Activated CD4-positive, alpha-beta T cell treated with anti-CD3 and anti-CD28 coated beads, Interleukin-2, amount 50 U/mL, for 1 hour (primary cell): Measurements from ENCODE around the gene NEO1.

Experiments
- DNase-seq: peaks from one replicate; pipeline ENCODE4 v3.0.0-alpha.2; 2020

The NEO1 gene

GRCh38 chr15:73226093-73226814 is 174.0 kb downstream of the NEO1 start:
- no peak for DNase-seq

- no peak for DNase-seq
These were observed 175.3 kb downstream of the NEO1 start for GRCh38 chr15:73227433-73228056.

- DNase-seq, result no peak
These were observed 175.9 kb downstream of the NEO1 start for GRCh38 chr15:73228128-73228646.

GRCh38 chr15:73231661-73232419 is 179.6 kb downstream of the NEO1 start:
- DNase-seq, result no peak

GRCh38 chr15:73232776-73233175 is 180.5 kb downstream of the NEO1 start:
- no peak for DNase-seq

GRCh38 chr15:73233623-73234022 is 181.4 kb downstream of the NEO1 start:
- no peak for DNase-seq

- DNase-seq, result no peak
These were observed 185.6 kb downstream of the NEO1 start for GRCh38 chr15:73237910-73238309.

GRCh38 chr15:73239564-73240215 is 187.4 kb downstream of the NEO1 start:
- no peak for DNase-seq

- DNase-seq, result peak; percentile 73
These were observed 188.7 kb downstream of the NEO1 start for GRCh38 chr15:73240866-73241499.

GRCh38 chr15:73244333-73244732 is 192.1 kb downstream of the NEO1 start:
- DNase-seq, result no peak

GRCh38 chr15:73246439-73246838 is 194.2 kb downstream of the NEO1 start:
- no peak for DNase-seq

- DNase-seq, result no peak
These were observed 194.6 kb downstream of the NEO1 start for GRCh38 chr15:73246898-73247297.

- no peak for DNase-seq
These were observed 195.1 kb downstream of the NEO1 start for GRCh38 chr15:73247331-73247730.

GRCh38 chr15:73249499-73249898 is 197.2 kb downstream of the NEO1 start:
- DNase-seq, result no peak

- DNase-seq, result no peak
These were observed 202.3 kb downstream of the NEO1 start for GRCh38 chr15:73254598-73254997.

- no peak for DNase-seq
These were observed 206.2 kb downstream of the NEO1 start for GRCh38 chr15:73258271-73259108.

GRCh38 chr15:73264881-73265280 is 212.6 kb downstream of the NEO1 start:
- DNase-seq, result no peak

- peak; percentile 39 for DNase-seq
These were observed 213.4 kb downstream of the NEO1 start for GRCh38 chr15:73265536-73266153.

GRCh38 chr15:73268457-73268856 is 216.2 kb downstream of the NEO1 start:
- no peak for DNase-seq

GRCh38 chr15:73270366-73271097 is 218.3 kb downstream of the NEO1 start:
- no peak for DNase-seq
